Stimulated activated CD8-positive, alpha-beta memory T cell treated with anti-CD3 and anti-CD28 coated beads, Interleukin-2, amount 100 ng/mL, for 48 hours (primary cell): ENCODE measurements around the gene U2AF1L4.

Experiments used
- DNase-seq, 2 donors: peaks; one replicate each; pipeline ENCODE4 v3.0.0-alpha.2; 2020; ENCODE audit warnings: low read depth in 2 of 2

The U2AF1L4 gene

DNA sequence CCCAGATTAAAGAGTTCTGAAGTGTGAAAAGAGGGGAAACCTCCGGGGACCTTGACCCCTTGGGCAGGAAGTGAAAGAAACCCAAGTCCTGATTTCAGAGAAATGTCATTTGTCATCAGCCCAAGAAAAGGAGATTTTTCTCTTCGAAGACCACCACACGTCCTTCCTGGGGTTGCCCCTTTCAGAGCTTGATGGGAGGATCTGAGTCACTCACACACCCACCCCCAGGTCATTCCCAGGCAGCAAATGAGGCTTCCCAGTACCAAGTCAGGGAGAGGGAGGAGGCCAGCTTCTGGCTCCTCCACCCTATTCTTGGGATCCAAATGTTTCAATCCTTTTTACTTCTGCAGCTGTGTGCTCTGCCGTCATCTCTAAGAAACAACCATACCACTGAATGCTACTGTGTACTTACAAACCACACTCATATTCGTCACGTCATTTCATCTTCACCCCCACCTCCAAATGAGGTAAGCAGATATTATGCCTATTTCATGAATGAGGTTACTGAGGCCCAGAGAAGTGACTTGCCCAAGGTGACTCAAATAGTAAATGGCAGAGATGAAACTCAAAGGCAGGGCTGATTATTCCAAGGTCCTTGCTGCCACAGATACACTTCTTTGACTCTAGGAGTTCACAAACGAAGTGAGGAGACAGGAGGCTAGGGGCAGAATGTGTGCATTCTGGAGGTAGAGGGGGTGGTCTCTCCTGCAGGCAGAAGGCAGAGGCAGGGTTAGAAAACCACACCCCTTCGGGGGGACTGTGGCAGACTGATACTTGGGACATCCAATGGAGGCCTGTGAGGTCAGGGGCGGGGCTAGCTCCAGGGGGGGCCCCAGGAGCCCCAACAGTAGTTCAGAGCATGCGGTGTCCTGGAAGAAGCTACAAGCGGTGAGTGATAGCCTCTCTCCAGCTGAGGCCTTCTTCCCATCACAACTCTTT is 32.4 kb downstream of the U2AF1L4 start:
- peak; percentile 81 to 82 for DNase-seq

DNA sequence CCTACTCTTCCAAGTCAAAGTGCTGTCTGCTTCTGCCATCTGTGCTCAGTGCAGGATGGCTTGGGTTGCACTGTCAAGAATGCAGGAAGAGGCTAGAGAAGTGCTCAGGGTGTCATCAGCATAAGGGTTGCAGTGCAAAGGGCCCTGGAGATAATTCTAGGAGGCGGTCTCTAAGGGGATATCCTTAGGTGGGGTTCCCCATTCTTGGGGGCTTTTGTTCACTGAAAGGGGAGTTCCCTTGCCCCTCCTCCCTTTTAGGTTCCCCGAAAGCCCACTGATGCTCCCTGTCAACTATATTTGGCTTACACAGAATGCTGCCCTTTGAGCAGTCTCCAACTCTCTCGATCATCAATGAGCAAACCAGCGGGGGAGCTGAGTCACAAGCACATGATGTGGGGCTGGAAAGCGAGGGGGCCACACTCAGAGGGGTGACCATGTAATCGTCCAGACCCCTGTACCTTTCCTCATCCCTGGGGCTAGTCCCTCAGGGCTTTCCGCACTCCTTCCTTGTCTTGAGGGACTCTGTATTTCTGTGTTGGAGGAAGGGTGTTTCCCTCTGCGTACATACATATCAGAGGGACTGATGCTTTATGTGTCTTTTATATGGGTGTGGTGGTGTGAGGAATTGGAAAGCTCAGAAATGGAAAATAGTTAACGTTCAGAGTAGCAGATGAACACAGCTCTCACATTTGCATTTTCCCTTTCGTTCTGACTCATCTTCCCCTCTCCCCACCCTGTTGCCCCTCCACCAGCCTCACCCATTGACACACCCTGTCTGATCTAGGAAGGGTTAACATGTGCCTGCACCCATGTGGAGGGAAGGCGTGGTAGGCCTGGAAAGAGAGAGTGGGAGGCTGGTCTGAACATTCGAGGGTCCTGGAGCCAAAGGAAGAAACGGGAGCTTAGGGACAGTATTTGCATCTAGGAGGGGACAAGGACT is 34.2 kb downstream of the U2AF1L4 start:
- peak; percentile 58 to 61 for DNase-seq

DNA sequence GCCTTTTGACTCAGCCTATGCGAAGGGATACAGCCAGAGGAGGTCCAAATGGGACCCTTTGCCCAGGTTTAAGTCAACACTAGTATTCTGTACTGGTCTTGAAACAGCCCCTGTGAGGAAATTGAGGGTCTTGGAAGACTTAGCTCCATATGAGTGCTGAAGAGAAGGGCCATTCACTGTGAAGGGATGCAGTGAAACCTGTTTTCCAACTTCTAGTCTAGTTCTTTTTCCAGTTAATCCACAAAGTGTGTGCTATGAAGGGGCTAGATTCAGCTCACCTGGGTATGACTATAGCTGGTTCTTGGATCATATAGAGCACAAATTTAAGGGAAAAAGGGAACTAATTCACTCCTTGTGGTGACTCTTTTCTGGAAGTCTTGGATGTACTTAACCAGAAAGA is 36.8 kb downstream of the U2AF1L4 start:
- no peak for DNase-seq

DNA sequence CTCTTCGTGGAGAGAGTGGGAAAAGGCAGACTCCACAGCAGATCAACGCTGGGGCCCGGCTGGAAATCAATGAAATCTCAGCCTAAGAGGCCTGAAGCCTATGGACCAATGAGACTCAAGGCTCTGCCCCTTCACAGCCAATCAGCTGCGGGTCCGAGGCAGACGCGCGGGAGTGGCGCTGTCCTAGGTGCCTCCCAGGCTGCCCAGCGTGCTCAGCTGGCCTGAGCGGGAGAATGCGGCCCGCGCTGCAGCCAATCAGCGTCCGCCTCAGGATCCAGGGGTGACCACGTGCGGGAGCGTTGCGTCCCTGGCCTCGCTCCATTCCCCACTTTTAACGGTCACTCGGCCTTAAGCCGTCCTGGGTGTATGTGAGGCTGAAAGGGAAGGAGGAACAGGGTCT is 41.0 kb downstream of the U2AF1L4 start, which contains the start of gene ZBTB32:
Gene ZBTB32 (plus strand): TSS at position 341 of the 400 bp plus-strand sequence. CDS start 10,069 bp downstream, outside the sequence.
- DNase-seq, result no peak

- no peak for DNase-seq
These were observed 41.9 kb downstream of the U2AF1L4 start for GRCh38 chr19:35703343-35703742.

- peak; percentile 84 to 91 for DNase-seq
These were observed 42.8 kb downstream of the U2AF1L4 start for GRCh38 chr19:35702223-35703012.

DNA sequence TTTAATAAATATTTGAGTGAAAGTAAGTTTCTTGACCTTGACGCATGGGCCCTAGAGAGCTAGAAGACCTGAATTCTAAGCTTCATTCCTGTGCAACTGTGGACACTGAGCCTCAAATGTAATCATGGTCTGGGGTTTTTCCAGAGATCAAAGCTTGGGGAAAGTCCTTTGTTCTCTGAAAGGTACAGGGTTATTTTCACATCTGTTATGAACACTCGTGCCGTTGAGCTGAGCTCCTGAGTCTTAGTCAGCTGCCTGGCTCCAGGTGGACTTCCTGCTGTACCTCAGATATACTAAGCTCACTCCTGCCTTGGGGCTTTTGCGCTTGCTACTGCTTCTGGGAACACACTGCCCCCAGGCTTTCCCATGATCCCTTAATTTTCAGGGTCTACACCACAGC is 48.4 kb downstream of the U2AF1L4 start:
- DNase-seq, result no peak

- DNase-seq, result no peak
These were observed 49.3 kb downstream of the U2AF1L4 start for GRCh38 chr19:35695895-35696422.

- DNase-seq, result peak; percentile 84 to 88
These were observed 51.2 kb downstream of the U2AF1L4 start for GRCh38 chr19:35693835-35694599.

DNA sequence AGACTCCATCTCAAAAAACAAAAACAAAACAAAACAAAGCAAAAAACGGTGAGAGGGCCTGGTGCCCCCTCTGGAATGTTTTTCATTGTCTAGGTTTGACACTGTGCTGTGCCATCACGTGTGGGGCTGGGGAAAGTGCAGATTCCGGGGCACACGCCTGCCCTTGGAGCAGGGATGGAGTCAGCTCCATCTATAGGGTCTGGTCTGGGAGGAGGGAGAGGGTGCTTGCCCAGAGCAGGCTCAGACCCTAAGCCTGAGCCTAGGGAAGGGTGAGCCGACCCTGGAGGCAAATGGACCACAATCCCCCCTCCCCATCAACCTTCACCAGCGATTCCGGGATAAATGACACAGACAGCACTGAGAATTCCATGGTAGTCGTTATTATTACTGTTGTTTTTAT is 51.8 kb downstream of the U2AF1L4 start:
- no peak for DNase-seq
